Stimulated activated CD4-positive, alpha-beta T cell treated with anti-CD3 and anti-CD28 coated beads, Interleukin-15, amount 100 ng/mL, for 24 hours (primary cell): ENCODE measurements around the gene CROT.
"Not testable (repeated sequence)": the region's sequence is repeated elsewhere in the genome, so short reads cannot be mapped to it uniquely, and the experiment has no call there.

Experiments used
- DNase-seq: peaks from one replicate; pipeline ENCODE4 v3.0.0-alpha.2; 2020

The CROT gene

DNA sequence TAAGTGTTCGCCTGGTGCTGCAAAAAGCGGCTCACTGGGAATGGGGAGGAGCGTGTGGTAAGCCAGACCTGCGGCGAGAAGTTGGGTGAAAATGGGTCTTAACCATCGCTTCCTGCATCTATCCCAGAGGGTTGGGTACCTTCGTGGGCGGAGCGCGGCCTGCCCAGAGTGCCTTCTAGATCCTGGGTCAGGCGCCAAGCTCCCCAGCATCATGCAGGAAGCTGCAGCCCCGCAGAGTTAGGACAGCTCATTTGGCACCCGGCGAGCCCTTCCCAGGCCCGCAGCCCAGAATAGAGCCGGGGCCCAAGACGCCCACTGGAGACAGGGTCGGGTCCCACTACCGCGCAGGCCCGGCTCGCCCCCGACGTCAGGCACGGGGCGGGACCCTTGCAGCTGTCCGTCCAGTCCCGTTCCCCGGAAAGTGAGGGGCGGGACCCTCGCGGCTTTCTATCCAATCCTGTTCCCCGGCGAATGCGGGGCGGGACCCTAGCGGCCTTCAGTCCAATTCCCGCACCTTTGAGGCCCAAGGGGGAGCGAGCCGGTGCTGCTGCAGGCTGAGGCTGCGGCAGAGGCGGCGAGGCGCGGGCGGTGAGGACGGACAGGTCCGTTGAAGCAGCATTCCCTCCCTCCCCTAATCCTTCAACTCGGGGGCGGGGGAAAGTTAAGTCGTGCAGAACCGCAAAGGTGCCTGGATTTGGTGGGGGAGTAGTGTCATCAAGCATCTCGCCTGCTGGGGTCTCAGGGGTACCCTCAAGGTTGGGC lies at the start of gene CROT:
CROT (plus strand) TSS at position 499 of the 762 bp plus-strand sequence. CDS start 3,405 bp downstream, outside the sequence.
- peak; percentile 98 for DNase-seq

DNA sequence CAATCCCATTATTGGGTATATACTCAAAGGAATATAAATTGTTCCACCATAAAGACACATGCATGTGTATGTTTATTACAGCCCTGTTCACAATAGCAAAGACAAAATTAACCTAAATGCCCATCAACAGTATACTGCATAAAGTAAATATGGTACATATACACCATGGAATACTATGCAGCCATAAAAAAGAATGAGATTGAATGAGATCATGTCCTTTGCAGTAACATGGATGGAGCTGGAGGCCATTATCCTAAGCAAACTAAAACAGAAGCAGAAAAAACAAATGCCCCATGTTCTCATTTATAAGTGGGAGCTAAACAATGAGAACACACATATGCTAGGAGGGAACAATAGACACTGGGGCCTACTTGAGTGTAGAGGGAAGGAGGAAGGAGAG lies 44.7 kb upstream of the CROT start:
- DNase-seq: no peak

DNA sequence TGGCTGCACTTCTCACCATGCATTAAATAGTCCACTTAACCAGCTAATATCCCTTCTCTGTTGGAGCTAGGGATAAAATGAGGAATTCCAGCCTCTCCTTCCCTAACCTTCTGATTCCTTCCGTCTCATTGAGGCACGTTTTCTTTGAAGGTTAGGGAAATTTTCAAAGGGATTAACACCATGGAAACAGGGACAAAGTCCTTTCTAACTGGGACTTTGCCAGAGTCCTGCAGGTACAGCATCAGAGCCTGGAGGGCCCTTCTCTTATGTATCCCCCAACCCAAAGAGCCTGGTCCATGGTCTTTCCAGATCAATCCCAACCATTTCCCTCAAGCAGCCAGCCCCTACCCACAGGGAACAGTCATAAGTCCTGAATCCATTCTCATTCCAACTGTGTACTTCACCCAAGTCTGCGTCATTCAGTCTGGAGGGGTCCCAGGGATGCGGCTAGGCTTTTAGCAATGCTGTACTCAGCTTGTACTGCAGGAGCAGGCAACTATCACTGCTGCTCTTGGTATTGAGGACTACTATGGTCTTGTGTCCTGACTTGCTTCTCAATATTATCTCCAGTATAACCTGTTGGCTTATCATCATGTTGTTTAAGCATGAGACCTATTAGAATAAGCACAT lies 34.6 kb upstream of the CROT start:
- DNase-seq: no peak

- peak; percentile 57 for DNase-seq
Observed at GRCh38 chr7:87312215-87312865, 33.1 kb upstream of the CROT start.

DNA sequence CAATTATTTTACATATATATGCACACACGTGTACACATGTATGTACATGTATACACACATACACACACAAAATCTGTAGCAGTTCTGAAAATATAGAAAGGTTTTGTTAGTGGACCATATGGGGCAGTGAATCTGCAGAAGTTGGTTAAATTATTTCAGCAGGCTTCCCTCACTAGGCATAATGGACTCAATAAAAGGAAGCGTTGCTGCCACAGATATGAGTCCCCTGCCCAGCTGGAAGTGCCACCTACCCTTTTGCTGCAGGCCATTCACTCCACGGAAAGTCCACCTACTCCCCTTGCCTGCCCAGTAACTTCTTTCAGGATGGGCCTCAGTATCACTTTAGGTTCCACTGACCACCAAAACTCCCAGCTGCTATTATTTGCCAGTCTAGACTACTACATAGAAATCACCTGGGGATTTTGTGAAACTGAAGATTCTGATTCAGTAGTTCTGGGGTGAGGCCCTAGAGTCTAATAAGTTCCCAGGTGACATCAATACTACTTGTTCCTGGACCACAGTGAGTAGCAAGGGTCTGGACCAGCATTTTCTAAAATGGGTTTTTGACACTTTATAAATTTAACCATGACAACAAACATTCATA lies 29.3 kb upstream of the CROT start:
- DNase-seq: no peak

DNA sequence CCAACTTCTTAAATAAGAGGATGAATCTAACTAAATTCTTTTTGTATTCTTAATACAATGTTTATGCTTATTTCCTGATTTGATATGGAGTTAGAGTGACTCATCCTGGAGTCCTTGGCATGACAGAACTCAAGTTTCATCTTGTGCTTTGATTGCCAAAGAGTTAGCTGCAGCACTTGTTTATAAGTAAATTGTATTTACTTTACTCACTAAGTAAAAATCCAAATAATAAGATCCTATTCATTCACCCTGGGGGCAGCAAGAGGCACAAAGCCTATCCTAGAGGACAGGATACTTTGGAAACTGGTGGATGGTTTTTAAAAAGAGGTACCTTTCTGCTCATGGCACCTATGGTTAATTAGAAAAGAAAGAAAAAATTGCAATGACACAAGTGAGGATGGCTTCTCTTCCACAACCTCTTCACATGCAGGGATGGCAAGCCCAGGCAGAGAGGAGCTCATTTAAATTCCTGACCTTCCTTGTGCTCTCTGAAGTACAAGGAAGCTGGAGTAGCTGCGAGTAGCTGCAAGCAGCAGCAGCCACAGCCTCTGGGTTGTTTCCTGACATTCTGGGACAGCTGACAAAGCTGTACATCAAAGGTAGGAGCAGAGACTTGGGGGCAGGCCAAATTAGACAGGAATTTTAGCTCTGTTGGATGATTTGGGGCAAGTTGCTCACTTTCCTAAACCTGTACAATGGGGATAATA lies 28.5 kb upstream of the CROT start:
- no peak for DNase-seq

DNA sequence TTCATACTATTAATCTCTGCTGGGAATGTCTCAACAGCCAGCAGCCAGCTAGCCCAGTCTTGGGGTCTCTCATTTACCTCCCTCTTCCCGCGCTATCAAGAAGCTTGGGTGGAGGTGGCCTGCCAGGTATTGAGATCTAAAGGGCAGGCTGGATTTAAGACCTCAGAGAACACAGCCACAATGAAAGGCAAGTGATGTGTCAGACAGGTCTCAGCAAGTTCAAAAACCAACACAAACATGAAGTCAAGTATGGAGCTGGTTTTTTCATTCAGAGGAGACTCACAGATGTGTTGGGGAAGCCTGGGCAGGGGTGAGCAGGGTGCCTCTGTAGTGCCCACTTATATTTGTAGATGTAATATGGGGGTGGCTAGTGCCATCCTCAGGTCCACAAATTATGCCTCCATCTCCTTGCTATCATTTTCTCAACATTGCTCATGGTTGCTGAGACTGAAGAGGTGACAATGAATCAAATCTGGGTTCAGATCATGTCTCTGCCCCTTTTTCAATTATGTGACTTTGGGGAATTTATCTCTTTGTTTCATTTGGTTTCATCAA lies 27.7 kb upstream of the CROT start:
- no peak for DNase-seq

GRCh38 chr7:87318741-87319140 lies 26.7 kb upstream of the CROT start:
- no peak for DNase-seq

- DNase-seq: not testable (repeated sequence)
Observed at GRCh38 chr7:87319154-87319581, 26.3 kb upstream of the CROT start.

DNA sequence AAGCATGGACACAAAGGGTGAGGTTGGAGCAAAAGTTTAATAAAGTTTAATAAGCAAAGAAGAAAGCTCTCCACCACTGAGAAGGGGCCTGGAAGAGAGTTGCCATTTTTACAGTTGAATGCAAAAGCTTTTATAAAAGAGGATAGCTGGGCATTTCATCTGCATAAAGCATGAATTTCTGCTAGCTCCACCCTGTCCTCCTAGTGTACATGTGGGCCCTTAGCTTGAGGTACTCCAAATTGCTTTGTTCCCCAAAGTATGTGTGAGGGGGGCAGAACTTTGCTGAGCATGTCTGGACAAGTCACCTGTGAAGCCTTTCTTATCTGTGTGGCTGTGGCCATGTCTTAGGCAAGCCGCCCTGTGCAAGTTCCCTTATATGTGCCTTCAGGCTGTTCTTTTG lies 22.6 kb upstream of the CROT start:
- no peak for DNase-seq

DNA sequence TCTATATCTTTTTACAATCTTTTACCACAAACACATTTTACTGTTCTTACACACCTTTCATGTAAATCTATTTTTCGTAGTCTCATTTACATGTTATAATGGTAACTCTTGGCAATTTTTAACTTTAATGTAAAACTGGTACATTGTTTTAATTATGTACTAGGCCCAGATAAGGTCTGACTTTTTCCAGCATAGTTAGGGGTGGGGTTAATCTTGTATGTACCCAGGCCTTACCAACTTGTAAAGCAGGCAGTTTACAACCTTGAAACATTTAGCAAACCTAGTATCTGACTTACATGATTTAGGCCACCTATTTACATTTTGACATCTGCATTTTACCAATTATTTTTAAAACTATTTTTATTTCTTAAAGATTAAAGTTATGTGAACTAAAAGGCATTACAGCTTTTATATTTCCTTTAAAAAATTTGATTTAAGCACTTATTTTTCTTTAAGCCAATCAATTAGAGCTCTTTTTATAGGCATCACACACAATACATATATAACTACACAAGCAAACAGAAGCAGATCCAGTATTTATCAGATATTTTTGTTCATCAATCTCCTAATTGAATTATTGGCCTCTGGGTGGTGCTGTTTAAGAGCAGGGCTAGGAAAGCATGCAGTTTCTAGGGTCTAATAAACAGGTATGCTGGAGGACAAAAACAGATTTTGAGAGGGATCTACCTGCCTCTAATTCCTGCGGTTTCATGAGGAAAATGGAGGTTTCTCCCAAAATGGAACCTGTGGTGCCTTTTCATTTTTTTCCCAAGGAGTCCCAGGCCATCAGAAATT lies 19.7 kb upstream of the CROT start:
- no peak for DNase-seq

DNA sequence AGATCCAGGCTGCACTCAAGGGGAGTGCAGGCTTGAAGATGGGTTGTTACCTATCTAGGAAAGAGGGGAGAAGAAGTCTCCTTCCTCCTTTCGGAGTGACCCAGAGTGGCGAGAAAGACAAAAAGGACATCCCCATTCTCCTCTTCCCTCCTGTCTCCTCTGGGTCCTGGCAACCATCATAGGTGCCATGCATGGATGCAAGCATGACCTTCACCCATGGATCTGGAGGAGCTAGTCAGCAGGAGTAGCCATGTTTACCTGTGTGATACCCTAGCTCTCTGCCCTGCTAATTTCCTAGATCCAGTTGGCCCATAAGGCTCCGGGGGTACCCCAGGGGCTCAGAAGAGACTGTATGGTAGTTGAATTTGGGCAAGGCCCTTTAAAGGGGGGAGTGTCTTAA lies 17.2 kb upstream of the CROT start:
- no peak for DNase-seq

DNA sequence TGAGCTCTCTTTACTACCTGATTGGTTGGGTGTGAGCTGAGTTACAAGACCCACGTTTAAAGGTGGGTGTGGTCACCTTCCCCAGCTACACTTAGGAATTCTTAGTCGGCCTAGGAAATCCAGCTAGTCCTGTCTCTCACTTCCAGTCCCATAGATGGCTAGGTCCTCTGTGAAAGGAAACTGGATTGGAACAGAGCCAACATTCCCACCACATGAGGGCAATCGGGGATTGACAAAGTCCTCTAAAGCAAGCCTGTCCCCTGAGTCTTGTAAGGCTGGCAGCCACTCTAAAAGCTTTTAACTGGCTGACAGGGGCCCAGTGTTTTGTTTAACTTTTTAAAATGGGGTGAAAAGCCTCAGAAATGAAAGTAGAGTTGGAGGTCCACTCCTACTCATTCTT lies 15.1 kb upstream of the CROT start:
- DNase-seq: no peak

- no peak for DNase-seq
Observed at GRCh38 chr7:87330942-87331341, 14.5 kb upstream of the CROT start.

GRCh38 chr7:87331687-87332252 lies 13.7 kb upstream of the CROT start:
- no peak for DNase-seq

GRCh38 chr7:87332321-87332720 lies 13.1 kb upstream of the CROT start:
- DNase-seq: no peak

DNA sequence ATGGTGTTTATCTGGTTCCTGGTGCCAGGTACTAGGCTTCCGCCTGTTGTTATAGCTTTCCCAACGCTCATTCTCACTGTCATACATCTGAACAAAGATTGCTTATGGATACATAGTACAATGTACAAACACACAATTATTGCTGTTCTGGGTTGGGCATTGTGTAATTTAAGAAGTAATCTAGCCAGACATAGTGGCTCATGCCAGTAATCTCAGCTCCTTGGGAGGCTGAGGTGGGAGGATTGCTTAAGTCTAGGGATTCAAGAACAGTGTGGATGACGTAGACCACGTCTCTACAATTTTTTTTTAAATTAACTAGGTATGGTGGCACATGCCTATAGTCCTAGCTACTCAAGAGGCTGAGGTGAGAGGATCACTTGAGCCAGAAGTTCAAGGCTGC lies 9.3 kb upstream of the CROT start:
- DNase-seq: no peak

DNA sequence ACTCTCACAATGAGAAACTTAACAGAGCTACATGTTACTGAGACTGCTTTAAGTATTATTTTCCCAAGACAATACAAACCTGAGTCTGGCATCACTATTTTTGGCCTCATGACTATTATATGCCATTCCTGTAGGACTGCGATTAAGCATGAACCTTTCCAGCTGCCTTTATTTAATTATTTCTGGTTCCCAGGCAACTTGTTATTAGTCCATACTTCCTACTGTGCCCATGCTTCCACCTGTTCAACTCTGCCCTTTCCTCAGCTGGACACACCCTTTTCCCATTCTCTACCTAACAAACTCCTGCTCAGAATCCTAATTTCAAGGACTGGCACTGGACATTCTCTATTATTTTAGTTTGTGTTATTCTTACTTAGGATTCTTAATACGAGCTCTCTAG lies 8.1 kb upstream of the CROT start:
- DNase-seq: no peak

DNA sequence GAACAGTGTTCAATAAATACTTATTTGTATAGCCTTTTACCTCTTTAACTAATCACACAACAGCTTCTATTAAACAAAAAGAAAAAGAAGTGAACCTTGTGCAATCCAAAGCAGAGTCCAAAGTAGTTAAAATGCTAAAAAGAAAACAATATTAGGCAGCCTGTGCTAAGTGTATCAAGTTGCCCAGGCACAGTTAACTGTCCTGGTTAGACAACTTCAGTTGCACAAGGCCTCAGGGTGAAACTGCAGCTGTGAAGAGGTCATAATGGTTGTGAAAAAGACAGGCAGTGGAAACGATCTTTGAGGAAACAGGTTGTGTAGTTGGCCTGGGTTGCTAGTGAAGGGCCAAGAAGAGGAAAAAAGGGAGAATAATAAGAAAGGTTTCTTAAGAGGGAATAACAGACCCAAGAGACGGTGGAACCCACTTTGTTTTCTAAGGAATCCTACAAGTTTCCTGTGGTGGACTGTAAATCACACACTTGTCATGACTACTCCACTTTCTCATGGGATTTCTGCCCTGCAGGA lies 6.0 kb upstream of the CROT start:
- DNase-seq: no peak

DNA sequence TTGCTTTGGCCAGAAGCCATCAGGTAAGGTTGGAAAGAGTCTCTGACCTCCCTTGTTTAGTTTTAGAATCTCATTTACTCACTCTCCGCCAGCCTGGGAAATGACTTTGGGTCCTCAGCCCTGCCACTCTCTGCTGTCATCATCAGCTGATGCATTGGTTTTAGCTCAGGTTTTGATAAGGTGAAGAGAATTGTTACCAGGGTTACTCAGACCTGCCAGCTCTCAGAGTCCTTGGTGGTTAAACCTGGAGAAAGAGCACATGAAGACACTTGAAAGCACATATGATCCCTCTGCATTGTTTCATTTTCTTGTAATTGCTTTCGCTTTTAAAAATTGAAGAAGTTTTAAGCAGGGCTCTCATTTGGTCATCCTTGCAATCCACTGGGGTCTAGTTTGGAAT lies 4.0 kb upstream of the CROT start:
- peak; percentile 1 for DNase-seq

- DNase-seq: no peak
Observed at GRCh38 chr7:87342231-87342630, 3.2 kb upstream of the CROT start.
